Measurements from ENCODE around the gene EFNA5. TPM values are rescaled to one million over a fixed set of nuclear protein-coding genes. Genes with fewer than 3 reads are reported as not detected.

The EFNA5 gene
- total and polyA plus RNA-seq, 2 experiments from 2014 or later: 0.64 to 0.86 TPM

GRCh38 chr5:107576155-107576554 lies 94.6 kb downstream of the EFNA5 start:
- Histone ChIP-seq H3K36me3 (ENCODE audit: low read depth) (no peaks in the 10 kb centered on the region), H3K4me1 (ENCODE audit: insufficient read depth) (peaks cover 4% of the 10 kb centered on the region; the same call in 1 of the 2 replicates), H3F3A (ENCODE audit: insufficient read depth) (no peaks in the 10 kb centered on the region), H3K9ac (no peak overlapping the region), H3K4me3 (no peak overlapping the region), H3K27ac (no peak overlapping the region), H3K4me2 (ENCODE audit: unreplicated experiment) (no peak overlapping the region), H4K20me1 (ENCODE audit: insufficient read depth) (no peaks in the 10 kb centered on the region), H2AFZ (no peak overlapping the region), H3K9me2 (ENCODE audit: insufficient read depth) (no peaks in the 10 kb centered on the region), H3K79me2 (ENCODE audit: insufficient read depth) (no peaks in the 10 kb centered on the region), H3K9me3 (ENCODE audit: low read depth) (no peaks in the 10 kb centered on the region), H3K27me3 (replicated peaks; ENCODE audit: insufficient read depth) (peaks cover 46% of the 10 kb centered on the region)
- 89 to 93% methylated on average over 4 of the region's 4 CpGs for WGBS, 2 experiments (ENCODE audit: low coverage in 1 of 2, low lambda C conversion rate in 2 of 2, missing lambda C conversion rate in 2 of 2)
- TF ChIP-seq EZH2 (IDR thresholded peaks at IDR 0.05; ENCODE audit: insufficient read depth, poor library complexity, severe bottlenecking): no peak
- no peak for TF ChIP-seq EZH2phosphoT487 (IDR thresholded peaks at IDR 0.05; ENCODE audit: insufficient read depth, low read depth)
- in situ Hi-C loops (cut with MboI): no loop called here
- no peak for DNase-seq

GRCh38 chr5:107574287-107574686 lies 96.5 kb downstream of the EFNA5 start:
- peaks cover 4% of the 10 kb centered on the region; the same call in 1 of the 2 replicates for H3K4me1 ChIP-seq (ENCODE audit: insufficient read depth)
- H3K4me2 ChIP-seq (ENCODE audit: unreplicated experiment): no peak overlapping the region
- no peak overlapping the region for H2AFZ ChIP-seq
- H3K79me2 ChIP-seq (ENCODE audit: insufficient read depth): no peaks in the 10 kb centered on the region
- WGBS, 2 experiments (ENCODE audit: low coverage in 1 of 2, low lambda C conversion rate in 2 of 2, missing lambda C conversion rate in 2 of 2): 90 to 91% methylated on average over 1 of the region's 1 CpG
- H4K20me1 ChIP-seq (ENCODE audit: insufficient read depth): no peaks in the 10 kb centered on the region
- no peak for TF ChIP-seq EZH2 (IDR thresholded peaks at IDR 0.05; ENCODE audit: insufficient read depth, poor library complexity, severe bottlenecking)
- no peak for TF ChIP-seq EZH2phosphoT487 (IDR thresholded peaks at IDR 0.05; ENCODE audit: insufficient read depth, low read depth)
- no peak overlapping the region for H3K4me3 ChIP-seq
- DNase-seq: no peak
- in situ Hi-C loops (cut with MboI): no loop called here
- H3K9ac ChIP-seq: no peak overlapping the region
- H3F3A ChIP-seq (ENCODE audit: insufficient read depth): no peaks in the 10 kb centered on the region
- peaks cover 58% of the 10 kb centered on the region for H3K27me3 ChIP-seq (replicated peaks; ENCODE audit: insufficient read depth)
- no peaks in the 10 kb centered on the region for H3K9me2 ChIP-seq (ENCODE audit: insufficient read depth)
- no peaks in the 10 kb centered on the region for H3K36me3 ChIP-seq (ENCODE audit: low read depth)
- no peak overlapping the region for H3K27ac ChIP-seq
- no peaks in the 10 kb centered on the region for H3K9me3 ChIP-seq (ENCODE audit: low read depth)

- 42 to 44% methylated on average over 8 of the region's 8 CpGs for WGBS, 2 experiments (ENCODE audit: low coverage in 1 of 2, low lambda C conversion rate in 2 of 2, missing lambda C conversion rate in 2 of 2)
- peaks cover 4% of the 10 kb centered on the region; the same call in 1 of the 2 replicates for H3K4me1 ChIP-seq (ENCODE audit: insufficient read depth)
- no peak overlapping the region for H3K4me2 ChIP-seq (ENCODE audit: unreplicated experiment)
Observed at GRCh38 chr5:107572715-107573368, 97.9 kb downstream of the EFNA5 start.

GRCh38 chr5:107571621-107572536 lies 98.9 kb downstream of the EFNA5 start:
- no peaks in the 10 kb centered on the region for H3F3A ChIP-seq (ENCODE audit: insufficient read depth)
- peak overlapping the region; percentile 67 for H2AFZ ChIP-seq
- in situ Hi-C loops (cut with MboI): no loop called here
- 3 to 4% methylated on average over 26 of the region's 26 CpGs for WGBS, 2 experiments (ENCODE audit: low coverage in 1 of 2, low lambda C conversion rate in 2 of 2, missing lambda C conversion rate in 2 of 2)
- peaks cover 4% of the 10 kb centered on the region; the same call in 1 of the 2 replicates for H3K4me1 ChIP-seq (ENCODE audit: insufficient read depth)
- DNase-seq: peak; percentile 90
- no peaks in the 10 kb centered on the region for H3K9me3 ChIP-seq (ENCODE audit: low read depth)
- no peaks in the 10 kb centered on the region for H3K36me3 ChIP-seq (ENCODE audit: low read depth)
- H3K79me2 ChIP-seq (ENCODE audit: insufficient read depth): no peaks in the 10 kb centered on the region
- H3K4me3 ChIP-seq: peak overlapping the region; percentile 65
- H3K9ac ChIP-seq: peak overlapping the region; percentile 9; the same call in 1 of the 2 replicates
- TF ChIP-seq EZH2 (IDR thresholded peaks at IDR 0.05; ENCODE audit: insufficient read depth, poor library complexity, severe bottlenecking) (no peak), EZH2phosphoT487 (IDR thresholded peaks at IDR 0.05; ENCODE audit: insufficient read depth, low read depth) (no peak)
- H3K9me2 ChIP-seq (ENCODE audit: insufficient read depth): no peaks in the 10 kb centered on the region
- peak overlapping the region; percentile 87 for H3K4me2 ChIP-seq (ENCODE audit: unreplicated experiment)
- H3K27me3 ChIP-seq (replicated peaks; ENCODE audit: insufficient read depth): peaks cover 58% of the 10 kb centered on the region
- no peaks in the 10 kb centered on the region for H4K20me1 ChIP-seq (ENCODE audit: insufficient read depth)
- no peak overlapping the region for H3K27ac ChIP-seq

More at GRCh38 chr5:107572715-107573368, 97.9 kb downstream of the EFNA5 start:
- no peak for DNase-seq
- in situ Hi-C loops (cut with MboI): no loop called here
- H3K36me3 ChIP-seq (ENCODE audit: low read depth): no peaks in the 10 kb centered on the region
- H3K79me2 ChIP-seq (ENCODE audit: insufficient read depth): no peaks in the 10 kb centered on the region
- H3K9me3 ChIP-seq (ENCODE audit: low read depth): no peaks in the 10 kb centered on the region
- no peaks in the 10 kb centered on the region for H3F3A ChIP-seq (ENCODE audit: insufficient read depth)
- TF ChIP-seq EZH2 (IDR thresholded peaks at IDR 0.05; ENCODE audit: insufficient read depth, poor library complexity, severe bottlenecking): no peak
- H3K9me2 ChIP-seq (ENCODE audit: insufficient read depth): no peaks in the 10 kb centered on the region
- no peak overlapping the region for H3K4me3 ChIP-seq
- H3K27me3 ChIP-seq (replicated peaks; ENCODE audit: insufficient read depth): peaks cover 64% of the 10 kb centered on the region
- H3K27ac ChIP-seq: no peak overlapping the region
- no peaks in the 10 kb centered on the region for H4K20me1 ChIP-seq (ENCODE audit: insufficient read depth)
- no peak overlapping the region for H3K9ac ChIP-seq
- no peak overlapping the region for H2AFZ ChIP-seq
